HG02642 (cell line): ENCODE results near the gene C14orf119.

Experiments
- ATAC-seq: cut with Tn5 transposase; IDR thresholded peaks from one replicate; pipeline ENCODE4 v1.9.1; 2021; ENCODE audit warnings: mild to moderate bottlenecking; ENCODE audit not compliant: unreplicated experiment, poor library complexity

The C14orf119 gene

DNA sequence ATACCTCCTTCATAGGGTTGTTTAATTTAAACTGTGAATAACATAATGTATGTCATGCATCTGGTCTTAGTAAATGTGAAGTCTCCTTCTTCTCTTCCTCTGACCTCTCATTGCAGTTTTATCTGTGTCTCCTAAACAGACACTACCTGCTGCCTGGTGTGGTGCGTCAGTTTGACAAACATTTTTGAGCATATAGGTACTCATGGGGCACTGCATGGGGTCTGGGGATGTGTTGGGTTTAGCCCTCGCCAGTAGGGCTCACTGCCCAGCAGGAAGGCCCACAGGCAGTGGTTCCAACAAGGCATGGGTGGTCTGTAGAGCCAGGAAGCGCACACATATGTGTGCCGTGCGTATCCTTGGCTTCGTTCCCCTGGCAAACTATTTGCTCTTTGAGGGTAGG, 26.8 kb downstream of the C14orf119 start:
- no peak for ATAC-seq

DNA sequence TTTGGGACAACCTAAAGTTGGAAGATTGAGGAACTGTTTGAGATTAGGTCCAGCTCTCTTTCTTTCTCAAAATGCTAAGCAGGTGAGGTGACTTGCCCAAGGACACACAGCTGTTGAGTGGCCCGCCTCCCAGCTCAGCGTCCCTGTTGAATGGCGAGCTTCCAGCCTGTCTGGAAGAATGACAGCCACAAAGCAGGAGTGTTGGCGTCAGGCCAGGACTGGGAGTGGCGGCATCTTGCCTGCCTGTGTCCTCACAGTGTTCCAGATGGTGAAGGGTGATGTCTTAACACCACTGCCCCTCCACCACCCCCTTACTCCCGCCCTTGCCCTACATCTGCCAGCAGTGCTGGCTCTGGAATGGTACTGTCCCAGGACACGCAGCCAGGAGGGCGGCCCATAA, 28.1 kb downstream of the C14orf119 start:
- no peak for ATAC-seq

DNA sequence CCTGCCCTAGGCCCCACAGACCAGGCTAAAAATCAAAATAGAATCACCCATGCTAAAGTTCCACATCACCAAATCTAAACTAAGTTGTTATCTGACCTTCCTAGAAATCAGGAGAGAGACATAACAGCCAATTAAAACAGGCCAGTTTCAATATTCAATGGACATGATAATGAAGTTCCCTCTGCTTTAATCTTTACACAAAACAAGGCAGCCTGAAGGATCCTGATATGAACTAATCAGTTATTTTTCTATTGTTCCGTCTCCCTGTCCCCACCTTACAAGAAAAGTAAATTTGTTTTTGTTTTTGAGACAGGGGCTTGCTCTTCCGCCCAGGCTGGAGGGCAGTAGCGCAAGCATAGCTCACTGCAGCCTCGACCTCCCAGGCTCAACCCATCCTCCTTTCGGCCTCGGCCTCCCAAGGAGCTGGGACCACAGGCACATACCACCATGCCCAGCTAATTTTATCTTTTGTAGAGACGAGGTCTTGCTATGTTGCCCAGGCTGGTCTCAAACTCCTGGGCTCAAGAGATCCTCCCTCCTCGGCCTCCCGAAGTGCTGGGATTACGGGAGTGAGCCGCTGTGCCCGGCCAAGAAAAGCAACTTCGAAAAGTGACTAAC, 29.1 kb downstream of the C14orf119 start:
- ATAC-seq = no peak

DNA sequence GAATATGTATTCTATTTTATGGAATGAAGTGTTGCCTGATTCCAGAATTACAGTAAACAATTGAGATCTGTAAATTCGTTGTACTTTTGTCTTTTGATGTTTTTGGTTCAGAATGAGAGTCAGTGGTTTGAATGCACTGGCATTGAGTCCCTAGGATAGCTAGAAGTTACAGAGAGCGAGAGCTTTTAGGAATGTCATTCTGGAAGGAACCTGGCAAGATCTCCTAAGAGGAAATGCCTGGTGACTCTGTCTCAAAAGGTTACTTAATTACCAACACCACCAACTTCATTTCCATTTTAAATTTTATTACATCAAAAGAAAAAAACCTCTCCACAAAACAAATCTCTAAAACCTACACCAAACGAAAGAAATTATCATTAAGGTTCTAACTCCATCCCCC, 29.7 kb downstream of the C14orf119 start:
- no peak for ATAC-seq

DNA sequence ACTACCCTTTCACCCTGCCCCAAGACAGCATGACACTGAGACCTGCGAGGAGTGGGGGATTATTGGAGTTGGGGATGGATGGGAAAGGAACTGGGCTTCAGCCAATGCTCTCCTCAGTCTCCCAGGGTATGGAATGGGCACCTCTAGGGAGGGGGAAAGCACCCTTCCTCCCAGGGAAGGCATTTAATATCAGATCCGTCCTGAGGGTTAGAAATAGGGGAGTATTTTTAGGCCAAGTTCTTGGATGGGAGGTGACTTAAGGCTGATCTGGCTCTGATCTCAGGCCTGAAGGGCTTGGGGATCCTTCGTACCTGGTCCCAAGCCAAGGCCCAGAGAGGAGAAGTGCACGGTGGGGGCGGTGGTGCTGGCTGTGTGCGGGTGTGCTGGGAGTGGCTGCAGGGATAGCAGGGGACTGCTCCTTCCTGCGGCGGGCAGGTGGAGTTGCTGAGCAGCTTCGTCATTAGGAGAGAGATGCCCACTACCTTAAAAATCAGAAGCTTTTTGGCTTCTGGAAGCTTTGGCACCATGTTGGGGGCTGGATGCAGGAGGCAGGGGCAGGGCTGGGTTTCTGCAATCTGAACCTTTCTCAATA, 30.7 kb downstream of the C14orf119 start:
- ATAC-seq = no peak

DNA sequence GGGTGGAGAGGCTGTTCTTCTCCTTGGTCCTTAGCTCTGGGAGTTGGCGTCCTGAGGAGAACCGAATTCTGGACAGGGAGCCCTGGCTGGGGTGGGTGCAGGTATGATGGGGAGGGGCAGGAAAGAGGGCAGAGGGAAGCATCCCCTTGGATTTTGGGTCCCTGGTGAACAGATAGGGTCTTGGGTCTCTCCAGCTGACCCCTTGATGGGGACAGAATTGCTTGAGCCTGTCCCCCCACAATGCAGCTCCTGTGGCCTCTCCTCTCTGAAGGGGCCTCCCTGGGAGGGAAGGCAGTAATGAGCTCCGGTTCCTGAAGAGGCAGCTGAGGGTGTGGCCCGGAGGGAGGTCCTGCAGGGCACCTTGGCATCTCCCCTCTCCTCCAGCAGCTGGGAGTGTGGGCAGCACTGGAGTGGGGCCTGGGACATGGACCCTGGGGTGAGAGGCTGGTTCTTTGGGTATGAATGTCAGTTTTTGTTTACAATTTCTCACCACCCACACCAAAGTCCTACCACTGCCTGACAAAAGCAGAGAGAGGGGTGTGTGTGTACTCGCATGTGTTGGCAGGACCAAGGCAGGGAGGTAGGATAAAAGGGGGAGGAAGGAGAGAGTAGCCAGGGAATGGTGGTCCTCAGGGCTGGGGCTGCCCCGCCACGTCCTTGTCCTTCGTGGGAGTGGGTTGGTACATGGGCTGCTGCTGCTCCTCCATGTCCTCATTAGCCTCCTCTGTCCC, 31.4 kb downstream of the C14orf119 start:
- ATAC-seq = no peak

DNA sequence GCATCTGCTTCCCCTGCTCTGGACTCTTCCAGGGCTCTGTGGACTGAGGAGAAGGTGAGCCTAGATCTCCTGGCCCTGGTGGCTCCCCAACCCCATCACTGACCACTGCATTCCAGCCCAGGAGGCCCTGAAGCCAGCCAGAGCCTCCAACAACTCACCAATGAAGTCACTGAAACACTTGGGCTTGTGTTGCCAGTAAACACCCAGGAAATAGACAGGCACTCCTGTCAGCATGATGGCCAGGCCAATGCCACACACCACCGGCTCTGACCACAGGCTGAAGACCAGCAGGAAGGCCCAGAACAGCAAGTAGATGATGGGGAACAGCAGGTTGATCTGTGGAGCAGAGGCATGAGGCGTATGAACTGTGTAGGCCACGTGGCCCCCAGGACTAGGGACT, 32.6 kb downstream of the C14orf119 start:
- no peak for ATAC-seq

DNA sequence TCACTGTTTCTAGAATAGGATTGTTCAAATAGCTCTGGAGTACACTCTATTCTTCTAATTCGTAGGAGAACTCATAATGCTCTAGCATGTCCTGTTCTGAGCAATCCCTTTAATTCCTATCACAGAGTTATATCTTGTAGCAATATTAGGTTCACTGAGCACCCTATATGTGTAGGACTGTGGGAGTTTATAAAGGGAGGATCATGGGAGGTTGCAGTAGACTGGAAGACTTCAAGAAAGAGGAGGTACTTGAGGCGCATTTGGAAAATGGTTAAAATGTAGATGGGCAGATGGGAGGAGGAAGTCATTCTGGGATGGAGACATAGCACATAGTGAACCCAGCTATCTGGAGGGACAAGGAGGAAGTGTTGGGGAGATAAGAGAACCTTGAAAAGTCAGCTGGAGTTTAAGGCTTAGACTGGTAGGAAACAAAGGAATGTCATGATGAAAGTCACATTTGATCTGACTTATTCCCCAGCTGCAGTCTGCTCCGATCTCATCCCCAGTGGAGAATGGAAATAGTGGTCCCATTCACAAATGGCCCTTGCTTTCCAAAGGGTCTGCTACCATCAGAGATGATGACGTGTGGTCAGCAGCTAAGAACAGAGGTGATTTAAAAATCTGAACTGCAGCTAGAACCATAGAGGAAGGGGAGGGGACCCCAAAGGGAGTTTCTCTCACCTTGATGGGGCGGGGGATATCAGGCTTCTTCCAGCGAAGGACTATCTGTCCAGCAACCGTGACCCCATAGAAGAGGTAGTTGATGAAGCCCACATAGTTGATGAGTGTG, 33.9 kb downstream of the C14orf119 start:
- no peak for ATAC-seq

DNA sequence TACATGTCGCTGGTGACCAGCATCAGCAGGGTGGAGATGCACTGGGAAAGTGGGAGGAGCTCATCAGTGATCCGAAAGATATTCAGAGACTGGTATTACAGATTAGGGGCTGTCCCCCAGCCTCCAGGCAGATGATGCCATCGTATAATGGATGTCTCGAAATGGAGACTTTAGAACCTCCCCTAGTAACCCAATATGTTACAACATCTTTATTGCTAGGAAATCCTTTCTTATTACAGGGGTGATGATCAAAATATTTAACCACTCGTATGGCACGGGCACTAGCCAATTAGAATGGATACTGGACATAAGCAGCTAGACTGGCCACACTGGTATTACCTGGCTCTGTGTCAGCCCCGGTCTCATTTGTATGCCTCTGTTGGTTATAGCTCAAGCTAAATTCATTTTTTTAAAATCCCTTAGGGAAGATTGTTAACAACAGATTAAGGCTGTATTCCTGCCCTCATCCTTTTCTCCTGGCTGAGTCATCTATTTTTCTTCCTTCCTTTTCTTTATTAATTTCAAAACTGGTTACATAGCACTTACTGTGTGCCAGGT, 34.5 kb downstream of the C14orf119 start:
- ATAC-seq = no peak

DNA sequence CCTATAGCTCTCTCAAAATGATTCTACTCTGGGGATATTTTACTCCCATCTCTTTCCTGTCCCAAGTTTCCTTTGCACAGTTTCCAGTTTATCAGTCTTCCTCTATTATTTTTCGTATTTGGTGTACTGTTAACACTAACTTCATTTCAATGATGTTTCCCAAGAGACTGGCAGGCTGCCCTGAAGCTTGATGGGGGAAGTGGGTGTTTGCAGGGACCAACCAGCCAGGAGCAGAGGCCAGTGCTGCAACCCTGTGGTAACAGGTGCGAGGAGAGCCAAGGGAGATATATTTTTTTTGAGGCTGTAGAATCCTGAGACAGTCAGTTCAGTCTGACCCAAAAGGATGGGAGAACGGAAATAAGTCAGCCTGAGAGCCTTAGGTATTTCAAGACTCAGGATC, 35.6 kb downstream of the C14orf119 start:
- ATAC-seq = no peak

DNA sequence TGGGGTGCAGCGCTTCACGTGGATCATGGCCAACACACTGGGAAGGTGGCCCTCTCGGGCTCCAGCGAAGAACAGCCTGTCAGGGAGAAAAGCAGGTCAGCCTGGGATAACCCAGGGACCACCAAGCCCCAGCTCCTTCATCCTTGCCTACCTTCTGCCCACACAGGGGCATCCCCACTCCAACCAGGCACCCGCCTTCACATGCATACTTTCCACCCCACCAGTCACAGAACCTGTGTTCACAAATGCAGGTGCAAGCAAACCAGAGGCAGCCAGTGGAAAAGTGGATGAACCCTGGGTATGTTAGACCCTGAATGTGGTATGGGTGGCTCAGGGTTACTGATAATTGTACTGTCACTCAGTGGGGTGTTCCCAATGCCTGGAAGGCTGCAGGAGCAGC, 36.2 kb downstream of the C14orf119 start:
- ATAC-seq = no peak

DNA sequence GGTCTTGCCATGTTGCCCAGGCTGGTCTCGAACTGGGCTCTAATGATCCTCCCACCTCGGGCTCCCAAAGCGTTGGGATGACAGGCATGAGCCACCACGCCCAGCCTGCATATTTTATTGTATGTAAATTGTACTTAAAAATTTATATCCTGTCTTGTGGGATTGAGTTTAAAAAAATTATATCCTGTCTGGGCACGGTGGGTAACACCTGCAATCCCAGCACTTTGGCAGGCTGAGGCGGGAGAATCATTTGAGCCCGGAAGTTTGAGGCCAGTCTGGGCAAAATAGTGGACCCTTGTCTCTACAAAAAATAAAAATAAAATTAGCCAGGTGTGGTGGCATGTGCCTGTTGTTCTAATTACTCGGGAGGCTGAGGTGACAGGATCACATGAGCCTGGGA, 37.7 kb downstream of the C14orf119 start:
- ATAC-seq = no peak

DNA sequence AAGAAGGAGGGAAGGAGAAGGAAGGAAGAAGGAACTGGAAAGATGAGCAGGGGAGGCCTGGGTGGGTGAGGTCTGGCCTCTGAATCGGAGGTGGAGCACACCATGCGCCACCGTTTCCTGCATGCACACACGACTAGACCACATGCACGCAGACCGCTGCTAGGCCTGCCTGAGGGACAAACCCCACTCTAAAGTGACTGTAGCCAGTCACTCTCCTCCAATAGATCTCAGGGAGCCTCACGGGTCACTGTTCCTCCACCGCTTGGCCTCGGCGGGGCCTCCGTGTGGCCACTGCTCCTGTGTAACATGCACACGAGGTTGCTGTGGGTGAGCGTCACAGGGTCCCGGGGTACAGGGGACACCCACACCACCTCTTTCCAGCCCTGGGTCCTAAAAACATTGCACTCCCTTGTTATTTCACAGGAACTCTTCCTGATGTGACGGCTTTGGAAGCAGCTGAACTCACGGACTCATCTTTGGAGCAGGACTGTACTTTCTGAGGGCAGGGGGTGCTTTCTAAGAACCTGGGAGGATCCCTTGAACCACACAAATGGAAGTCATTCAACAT, 41.3 kb downstream of the C14orf119 start:
- ATAC-seq = no peak

DNA sequence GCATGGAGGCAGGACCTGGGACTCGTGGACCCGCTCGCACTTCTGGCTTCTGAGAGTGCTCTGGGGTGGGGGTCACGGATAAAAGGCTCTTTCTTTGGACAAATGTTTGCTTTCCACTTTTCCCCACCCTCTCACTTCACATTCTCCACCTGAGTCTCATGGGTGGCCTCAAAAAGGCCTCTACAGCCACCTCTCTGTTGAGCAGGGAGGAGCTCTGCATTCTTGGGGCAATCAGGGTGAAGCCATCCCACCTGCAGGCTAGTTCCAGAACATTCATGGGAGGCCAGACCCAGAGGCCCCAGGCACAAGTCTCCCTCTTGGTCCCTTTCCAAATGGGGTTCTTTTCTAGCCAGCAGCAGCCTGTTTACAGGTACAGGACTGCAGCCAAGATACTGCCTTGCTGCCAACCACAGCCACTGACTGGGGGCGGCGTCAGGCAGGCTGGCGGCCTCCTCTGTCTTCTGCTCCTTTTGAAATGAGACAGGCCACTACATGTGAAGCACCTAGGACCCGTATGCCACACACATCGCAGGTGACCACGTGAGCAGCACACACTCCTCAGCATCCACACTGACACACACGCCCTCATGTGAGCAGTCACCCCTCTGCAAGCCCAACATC, 42.0 kb downstream of the C14orf119 start:
- no peak for ATAC-seq

DNA sequence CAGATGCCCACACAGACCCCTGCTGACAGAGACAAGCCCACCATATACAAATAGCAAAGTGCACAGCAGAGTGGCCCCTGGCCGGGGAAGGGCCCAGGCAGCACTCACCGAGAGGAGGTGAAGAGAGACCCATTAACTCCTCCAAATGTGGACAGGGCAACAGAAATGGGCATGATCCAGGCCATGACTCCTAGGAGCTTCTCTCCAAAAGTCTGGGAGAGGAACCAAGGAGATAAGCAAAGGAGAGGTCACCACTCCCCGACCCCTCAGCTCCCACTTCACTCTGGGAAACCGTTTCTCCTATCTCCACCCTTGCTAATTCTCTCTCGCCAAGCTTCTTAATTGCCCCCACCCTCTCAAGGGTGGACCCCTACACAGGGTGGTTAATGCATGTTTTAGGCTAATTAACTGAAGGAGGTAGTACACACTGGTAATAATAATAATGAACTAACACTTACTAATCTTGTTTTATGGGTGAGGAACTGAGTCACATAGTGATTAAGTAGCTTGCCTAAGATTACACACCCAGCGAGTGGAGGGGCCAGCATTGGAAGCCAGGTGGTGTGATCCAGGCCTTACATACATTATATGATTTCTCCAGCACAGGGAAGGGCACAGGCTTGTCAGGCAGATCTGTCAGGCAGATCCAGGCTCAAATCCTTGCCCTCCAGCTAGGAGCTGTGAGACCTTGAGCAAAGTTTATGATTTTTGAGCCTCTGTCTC, 42.7 kb downstream of the C14orf119 start:
- ATAC-seq = no peak

DNA sequence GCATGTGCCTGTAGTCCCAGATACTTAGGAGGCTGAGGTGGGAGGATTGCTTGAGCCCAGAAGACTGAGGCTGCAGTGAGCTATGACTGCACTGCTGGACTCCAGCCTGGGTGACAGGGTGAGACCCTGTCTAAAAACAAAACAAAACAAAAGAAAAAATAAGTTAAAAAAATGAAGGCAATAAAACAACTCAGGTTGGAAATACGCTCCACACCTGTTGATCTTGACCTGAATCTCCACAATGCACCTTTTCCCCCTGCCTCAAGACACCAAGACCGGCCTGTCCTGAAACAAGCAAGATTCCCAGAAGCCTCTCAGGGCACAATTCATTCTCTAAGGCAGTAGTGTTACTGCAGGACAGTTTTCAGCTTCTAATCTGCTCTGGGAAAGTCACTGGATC, 44.6 kb downstream of the C14orf119 start:
- ATAC-seq = no peak

DNA sequence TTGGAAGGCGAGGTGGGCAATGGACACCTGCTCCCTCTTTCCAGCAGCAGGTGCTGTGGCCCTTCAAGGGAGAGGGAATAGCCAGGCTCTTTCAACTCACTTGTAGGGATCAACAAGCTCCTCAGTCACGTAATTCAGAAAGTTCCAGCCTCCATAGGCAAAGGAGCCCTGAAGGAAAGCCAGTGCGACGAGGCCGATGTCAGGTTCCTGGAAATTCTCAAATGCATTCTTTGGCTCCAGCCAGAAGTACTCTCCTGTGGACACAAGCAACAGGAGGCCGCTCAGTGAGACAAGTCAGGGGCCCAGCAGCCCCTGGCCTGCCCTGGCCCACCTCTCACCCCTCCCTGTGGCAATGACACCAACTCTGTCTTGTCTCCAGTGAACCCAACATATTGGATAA, 45.1 kb downstream of the C14orf119 start:
- ATAC-seq = no peak

DNA sequence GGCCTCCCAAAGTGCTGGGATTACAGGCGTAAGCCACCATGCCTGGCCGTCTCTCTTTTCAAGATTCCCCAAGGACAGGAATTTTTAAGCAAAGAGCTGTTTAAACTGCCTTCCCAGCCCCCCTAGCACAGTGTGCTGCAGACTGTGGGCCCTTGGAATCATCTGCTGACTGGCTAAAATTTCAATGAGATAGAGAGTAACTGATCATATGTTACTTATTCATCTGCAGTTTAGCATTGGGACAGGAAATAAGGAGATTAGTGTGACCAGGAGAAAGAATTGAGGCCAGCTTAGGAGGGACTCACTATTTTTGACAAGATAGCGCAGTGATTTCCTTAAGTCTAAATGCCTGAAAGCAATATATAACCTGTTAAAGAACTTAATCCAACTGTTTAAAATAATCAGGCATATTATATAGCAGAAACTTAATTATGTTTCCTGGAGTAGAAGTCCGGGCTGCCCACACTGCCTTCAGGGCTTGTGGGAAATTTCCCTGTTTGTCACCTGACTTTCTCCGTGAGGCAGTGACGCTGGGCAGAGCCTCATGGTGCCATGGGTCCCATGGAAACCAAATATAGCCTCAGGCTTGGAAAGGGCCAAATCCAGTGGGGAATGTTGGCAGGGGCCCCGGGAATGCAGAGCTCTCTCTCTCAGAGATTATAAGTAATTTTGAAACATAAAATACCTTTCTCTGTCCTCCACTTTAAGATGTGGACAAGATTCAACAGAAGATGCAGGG, 46.6 kb downstream of the C14orf119 start:
- no peak for ATAC-seq

DNA sequence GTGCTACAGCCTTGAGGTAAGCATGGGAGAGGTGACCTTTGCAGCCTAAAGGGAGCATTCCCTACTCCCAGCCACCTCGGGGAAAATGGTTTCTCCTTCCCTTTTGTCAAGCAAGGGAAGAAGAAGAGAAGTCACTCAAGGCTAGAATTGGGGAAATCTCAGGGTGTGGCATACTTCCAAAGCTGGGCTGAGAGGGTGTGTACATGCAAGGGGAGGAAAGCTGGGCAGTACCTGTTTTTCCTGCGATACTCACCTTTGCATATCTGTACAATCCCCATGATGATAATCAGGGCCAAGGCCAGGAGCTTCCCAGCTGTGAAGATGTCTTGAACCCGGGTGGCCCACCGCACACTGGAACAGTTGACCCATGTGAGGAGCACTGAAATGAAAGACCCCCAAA, 47.5 kb downstream of the C14orf119 start:
- no peak for ATAC-seq
